Ureter (tissue), 1 donor: ENCODE results near the gene PRKAB1. TPM values are rescaled to one million over a fixed set of nuclear protein-coding genes. Genes with fewer than 3 reads are reported as not detected.
"Not testable (repeated sequence)": the region's sequence is repeated elsewhere in the genome, so short reads cannot be mapped to it uniquely, and the experiment has no call there.

Experiments
- DNase-seq: peaks from one replicate; pipeline ENCODE4 v3.0.0-alpha.2; 2020; ENCODE audit warnings: low spot score
- total RNA-seq: library from RNA; stranded (reverse); gene quantifications from one replicate; pipeline ENCODE4 v1.2.4, GENCODE V29; 2023
- donor health status: DM: yes; HTN: yes; CAD: no.

The PRKAB1 gene, protein sequence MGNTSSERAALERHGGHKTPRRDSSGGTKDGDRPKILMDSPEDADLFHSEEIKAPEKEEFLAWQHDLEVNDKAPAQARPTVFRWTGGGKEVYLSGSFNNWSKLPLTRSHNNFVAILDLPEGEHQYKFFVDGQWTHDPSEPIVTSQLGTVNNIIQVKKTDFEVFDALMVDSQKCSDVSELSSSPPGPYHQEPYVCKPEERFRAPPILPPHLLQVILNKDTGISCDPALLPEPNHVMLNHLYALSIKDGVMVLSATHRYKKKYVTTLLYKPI
- total RNA-seq, result 72.3 TPM

DNA sequence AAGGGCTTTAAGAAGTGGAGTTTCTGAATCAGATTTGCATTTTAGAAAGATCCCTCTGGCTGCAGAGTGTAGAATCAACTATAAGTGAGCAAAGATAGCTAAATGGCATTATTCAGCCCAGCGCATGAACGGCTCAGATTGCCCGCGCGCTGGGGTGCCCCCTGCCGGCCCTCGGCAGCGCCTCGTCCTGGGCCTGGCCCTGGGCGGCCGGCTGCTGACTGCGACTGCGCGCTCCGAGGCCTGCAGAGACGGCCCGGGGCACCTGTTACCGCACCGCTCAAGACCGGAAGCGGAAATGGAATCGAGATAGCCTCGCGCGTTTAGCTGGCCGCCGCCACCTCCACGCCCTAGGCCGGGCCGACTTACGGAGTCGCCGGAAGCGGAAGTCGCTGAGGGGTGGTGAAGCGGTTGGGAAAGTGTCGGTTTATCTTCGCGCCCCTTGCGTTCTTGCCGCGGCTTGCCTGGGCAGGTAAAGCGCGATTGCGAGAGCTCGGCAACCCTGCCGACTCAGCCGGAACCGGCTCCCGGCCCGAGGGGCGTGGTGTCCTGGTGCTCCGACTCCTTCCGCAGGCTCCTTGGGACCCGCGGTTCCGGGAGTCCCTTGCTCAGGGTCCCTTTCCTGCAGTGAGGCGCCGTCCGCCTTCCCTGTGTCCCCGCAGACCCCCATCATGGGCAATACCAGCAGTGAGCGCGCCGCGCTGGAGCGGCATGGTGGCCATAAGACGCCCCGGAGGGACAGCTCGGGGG, at the start of gene PRKAB1:
Gene PRKAB1, plus strand, starts transcription at position 557 of the 747 bp plus-strand sequence. Its CDS starts 112 bp downstream, at position 669.
- peak; percentile 96 for DNase-seq

DNA sequence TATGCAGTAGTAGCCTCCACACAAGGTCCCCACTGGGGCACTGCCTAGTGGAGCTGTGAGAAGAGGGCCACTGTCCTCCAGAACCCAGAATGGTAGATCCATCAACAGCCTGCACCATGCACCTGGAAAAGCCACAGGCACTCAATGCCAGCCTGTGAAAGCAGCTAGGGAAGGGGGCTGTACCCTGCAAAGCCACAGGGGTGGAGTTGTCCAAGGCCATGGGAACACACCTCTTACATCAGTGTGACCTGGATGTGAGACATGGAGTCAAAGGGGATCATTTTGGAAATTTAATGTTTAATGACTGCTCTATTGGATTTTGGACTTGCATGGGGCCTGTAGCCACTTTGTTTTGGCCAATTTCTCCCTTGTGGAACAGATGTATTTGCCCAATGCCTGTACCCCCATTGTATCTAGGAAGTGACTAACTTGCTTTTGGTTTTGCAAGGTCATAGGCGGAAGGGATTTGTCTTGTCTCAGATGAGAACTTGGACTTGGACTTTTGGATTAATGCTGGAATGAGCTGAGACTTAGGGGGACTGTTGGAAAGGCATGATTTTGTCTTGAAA, 49.5 kb upstream of the PRKAB1 start:
- DNase-seq, result not testable (repeated sequence)

DNA sequence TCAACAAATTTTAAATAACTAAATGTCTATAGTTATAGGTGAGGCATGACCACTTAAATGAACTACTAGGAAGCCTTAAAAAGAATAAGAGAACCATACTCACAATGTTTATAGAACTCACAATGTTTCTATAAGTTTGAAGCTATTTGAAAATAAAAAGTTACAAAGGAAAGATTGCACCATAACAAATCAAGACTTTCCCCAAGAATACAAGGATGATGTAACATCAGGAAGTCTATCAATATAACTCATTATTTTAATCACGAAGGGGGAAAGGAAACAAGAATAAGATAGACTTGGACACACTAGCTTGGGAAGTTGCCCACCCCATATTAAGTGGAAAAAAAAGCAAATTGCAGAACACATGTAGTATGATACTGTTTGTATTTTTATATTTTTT, 47.4 kb upstream of the PRKAB1 start:
- DNase-seq, result no peak

DNA sequence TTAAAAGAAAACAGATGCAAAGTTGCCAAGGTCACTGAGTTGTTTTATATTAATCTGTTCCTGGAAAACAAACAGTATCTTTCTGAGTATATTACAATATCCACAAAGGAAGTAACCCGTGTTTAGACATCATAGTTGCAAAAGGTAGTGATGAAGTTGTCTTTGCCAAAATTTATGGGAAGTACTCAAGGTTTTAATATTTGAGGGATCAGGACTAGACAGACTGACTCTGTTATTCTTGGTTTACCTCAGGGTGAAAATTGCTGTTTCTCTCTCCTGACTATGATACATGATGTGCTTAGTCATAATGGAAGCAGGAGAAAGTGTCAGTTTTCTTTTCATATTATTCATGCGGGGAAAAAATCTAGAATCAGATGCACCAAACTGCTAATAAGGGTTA, 46.1 kb upstream of the PRKAB1 start:
- DNase-seq, result no peak

DNA sequence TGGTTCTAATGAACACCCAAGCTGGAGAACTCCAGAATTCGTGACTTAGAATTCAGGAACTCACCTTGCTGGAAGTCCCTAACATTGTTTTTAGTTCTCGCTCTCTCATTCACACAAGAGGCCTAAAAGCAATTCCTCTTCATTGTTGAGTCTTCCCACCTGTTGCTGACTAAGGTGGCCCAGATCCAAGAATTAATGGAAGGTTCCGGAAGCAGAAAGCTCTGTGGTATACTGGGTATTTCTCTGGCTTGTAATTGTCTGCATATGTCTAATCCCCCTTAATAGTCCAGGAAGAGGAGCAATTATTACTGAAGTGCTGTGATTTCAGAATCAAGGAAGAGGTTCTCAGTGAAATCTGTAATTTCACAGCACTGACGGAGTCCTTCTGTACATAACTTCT, 43.0 kb upstream of the PRKAB1 start:
- DNase-seq, result no peak

DNA sequence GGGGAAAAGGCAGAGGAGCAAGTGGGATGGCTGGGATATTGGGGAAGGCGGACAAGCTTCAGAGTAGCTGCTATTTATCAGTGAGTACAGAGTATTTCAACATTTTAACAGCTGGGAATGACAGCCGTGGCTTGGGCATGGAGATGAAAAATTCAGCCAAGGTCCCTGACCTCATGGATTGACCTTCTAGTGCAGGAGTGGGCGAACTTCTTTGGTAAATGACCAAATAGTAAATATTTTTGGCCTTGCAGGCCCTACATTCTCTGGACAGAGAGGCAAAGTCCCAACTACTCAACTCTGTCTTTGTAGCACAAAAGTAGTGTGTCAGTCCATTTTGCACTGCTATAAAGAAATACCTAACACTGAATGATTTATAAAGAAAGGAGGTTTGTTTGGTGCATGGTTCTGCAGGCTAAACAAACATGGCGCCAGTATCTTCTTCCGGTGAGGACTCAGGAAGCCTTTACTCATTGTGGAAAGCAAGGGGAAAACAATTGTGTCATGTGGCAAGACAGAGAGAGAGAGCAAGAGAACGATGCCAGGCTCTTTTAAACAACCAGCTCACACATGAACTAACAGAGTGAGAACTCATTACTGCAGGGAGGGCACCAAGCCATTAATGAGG, 40.8 kb upstream of the PRKAB1 start:
- DNase-seq, result no peak

DNA sequence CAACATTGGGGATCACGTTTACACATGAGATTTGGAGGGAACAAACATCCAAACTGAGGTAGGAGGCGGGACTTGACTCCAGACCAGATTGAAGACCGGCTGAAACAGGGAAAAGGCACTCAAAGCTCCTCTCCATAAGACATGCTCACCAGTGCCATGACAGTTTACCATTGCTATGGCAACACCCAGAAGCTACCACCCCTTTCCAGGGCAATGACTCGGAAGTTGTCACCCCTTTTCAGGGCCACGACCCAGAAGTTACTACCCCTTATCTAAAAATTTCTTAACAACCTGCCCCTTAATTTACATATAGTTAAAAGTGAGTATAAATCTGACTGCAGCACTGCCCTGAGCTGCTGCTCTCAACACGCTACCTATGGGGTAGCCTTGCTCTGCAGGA, 40.2 kb upstream of the PRKAB1 start:
- no peak for DNase-seq

DNA sequence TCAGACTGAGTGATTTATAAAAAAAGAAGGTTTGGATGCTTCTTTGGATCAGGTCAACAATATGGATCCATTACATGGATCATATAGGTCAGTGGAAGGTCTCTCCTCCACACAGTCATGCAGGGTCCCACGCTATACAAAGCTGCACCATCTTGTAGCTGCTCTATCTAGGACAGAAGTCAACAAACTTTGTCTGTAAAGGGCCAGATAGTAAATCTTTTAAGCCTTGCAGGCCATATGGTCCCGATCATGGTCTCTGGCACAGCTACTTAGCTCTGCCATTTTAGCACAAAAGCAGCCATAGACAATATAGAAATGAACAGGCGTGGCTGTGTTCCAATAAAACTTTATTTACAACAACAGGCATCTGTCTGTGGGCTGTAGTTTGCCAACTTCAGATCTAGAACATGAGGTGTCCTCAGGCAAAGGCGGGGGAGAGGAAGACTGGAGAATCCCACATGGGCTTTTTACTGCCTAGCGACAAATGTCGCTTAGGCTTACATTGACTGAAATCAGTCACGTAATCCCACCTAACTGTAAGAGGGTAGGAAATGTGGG, 37.6 kb upstream of the PRKAB1 start:
- no peak for DNase-seq

DNA sequence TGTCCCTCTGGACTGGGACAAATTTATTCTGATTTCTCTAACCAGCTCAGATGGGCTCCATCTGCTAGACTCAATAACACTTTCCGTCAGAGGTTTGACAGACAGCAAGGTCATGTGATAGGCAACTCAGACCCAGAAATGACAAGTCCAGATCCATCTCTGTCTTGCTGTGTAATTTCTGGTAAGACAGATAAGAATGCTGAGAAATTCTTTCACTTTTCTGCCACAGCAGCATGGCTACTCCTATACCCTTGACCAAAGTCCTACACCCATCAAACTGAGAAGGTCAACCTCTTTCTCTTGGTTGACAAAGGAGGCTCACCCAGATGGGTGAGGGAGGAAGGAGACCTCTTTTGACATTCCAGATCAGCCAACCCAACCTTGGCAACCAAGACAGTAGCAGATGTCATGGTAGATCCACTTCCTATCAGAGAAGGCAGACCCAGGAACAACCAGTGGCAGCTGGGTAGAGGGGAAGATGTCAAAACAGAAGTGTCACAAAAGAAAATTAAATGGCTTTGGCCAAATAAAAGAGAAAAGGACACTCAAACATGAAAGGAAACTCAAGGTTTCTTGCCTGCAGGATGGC, 36.9 kb upstream of the PRKAB1 start:
- no peak for DNase-seq

DNA sequence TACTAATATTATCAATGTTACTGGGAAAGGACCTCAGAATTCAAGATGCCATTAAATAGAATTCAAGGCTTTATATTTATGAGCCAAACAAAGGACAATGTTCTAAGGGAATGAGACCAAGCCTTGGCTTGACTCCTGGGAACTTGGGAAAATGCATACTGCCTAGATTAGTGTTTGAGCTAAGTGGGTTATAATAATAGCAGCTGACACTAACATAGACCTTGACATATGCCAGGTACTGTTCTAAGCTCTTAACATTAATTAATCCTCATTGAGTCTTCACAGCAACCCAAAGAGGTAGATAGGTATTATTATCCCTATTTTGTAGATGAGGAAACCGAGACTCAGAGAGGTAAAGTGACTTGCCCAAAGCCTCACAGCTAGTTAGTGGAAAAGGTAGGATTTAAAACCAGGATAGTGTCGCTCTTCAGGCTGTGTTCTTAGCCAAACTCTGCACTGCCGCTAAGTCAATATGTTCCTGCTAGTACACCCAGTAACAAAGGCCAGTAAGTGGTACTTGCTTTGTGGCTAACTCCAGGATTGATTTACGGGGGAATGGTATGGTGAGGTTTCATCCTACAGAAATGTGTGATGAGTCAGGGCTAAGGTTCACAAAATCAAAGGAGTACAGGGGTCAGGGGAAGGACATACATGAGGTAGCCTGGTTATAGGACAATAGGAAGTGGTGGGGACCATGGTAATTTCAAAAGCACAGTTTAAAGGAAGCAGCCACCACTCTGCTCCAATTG, 35.8 kb upstream of the PRKAB1 start:
- no peak for DNase-seq

DNA sequence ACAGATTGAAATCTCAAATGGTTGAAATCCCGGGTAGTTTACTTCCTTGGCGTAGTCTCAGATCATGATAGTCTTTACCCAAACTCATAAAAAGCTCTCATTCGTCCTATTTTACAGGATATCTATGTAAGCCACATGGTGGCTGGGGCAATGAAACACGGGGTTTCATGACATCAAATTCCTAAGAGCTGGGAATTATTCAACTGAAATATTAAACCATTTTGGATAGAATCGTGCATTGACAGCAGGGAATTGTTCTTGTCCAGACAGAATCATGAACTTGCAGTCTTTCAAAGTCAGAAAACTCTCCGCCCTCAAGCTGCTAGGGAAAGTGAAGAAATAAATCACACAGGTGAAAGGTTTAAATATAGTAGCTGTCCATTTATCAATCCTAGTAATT, 33.2 kb upstream of the PRKAB1 start:
- no peak for DNase-seq

DNA sequence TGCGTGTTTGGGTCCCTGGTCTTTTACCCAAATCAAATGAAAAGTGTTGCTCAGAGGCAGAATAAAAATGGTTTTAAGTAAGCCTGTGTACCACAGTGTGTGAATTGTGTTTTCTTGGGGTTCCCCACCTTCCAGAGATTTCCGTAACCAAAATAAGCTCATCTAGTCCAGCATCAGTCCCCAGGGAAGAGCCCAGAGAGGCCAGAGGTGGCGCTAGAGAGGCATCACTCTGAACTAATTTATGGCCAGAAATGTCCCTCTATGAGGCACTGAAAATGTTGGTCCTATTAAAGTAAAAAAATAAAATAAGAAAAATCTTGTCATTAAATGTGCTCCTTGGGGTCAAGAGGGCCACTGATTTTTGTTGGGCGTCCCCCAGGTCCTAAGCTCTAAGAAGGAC, 24.9 kb upstream of the PRKAB1 start:
- no peak for DNase-seq

DNA sequence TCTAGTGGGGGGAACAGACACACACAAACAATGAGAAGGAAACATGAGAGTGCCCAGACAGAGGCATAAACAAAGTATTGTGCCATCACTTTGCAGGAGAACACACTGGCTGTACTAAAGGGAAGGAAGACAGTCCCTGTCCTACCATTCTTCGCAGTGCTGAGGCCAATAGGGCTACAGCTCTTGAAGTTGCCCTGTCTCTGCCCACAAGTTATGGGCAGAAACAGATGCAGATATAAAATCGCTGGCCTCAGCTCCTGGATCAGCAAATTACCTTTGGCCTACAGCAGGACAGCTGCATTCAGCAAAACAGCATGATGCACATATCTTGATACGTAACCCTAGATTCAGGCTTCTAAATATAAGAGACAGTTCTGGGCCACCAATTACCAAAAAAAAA, 23.0 kb upstream of the PRKAB1 start:
- no peak for DNase-seq

DNA sequence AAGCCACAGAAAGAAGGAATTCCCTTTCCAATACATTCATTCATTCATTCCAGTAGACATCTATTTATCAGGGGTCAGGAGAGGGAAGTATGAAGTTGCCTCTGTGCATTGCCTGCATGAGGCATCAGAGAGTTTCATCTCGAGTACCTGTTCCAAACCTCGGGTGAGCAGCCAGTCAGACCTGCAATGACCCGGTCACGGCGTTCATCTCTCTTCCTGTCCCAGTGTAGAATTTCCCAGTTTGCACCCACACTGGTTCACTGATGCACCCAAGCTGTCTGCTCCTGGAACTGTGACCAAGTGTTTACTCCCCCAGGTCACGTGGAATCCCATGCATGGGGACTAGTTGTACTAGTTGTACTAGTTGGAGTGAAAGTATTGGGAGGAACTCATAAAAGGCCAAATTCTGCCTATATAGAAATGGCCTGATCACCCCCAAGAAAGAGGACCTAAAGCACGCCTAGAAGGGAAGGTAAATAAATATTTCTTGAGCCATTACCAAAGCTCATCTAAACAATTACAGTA, 22.3 kb upstream of the PRKAB1 start:
- no peak for DNase-seq

DNA sequence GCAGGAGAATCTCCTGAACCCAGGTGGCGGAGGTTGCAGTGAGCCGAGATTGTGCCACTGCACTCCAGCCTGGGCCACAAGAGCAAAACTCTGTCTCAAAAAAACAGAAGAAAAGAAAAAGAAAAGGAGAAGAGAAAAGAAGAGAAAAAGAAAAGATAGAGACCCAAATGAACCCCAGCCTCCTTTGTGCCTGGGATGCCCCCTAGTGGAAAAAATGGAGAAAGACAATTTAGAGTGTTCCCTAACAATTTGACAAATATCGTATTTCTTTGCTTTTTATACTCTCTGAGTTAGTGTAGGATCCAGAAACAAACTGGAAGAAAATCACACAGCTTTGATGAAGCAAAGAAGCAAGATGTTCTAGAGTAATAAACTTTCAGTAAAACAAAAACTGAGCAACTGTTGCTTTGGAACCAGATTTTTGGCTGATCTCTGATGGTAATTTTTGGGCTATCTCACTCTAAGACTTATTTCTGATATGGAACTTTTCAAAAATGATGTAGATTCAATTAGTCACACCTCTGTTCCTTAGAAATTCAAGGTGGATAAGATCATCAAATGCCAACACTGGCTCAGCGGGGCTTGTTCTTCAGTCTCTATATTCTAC, 18.6 kb upstream of the PRKAB1 start:
- no peak for DNase-seq

DNA sequence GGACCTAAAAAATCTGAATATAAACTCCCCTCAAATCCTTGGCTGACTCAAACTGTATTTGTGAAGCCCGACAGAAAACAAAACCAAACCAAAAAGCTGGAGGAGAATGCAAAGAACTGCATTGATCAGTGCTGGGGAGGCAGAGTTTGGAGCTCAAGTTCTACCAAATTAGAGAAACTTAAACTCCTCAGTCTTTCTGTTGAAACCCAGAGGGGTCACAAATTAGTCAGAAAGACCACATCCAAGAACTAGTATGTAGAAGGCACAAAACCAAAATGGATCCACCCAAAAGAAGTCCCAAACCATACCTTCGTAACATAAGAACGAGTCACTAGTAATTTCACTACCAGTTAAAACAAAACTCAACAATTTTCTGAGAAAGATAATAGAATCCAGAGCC, 15.3 kb upstream of the PRKAB1 start:
- no peak for DNase-seq

DNA sequence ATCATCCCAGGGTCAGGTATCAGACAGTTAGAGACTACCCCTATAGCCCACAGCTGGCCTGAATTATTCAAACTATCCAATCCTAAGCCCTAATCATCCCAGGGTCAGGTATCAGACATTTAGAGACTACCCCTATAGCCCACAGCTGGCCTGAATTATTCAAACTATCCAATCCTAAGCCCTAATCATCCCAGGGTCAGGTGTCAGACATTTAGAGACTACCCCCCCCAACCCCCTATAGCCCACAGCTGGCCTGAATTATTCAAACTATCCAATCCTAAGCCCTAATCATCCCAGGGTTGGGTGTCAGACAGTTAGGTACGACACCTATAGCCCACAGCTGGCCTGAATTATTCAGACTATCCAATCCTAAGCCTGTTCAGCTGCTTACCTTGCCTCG, 10.9 kb upstream of the PRKAB1 start:
- not testable (repeated sequence) for DNase-seq

DNA sequence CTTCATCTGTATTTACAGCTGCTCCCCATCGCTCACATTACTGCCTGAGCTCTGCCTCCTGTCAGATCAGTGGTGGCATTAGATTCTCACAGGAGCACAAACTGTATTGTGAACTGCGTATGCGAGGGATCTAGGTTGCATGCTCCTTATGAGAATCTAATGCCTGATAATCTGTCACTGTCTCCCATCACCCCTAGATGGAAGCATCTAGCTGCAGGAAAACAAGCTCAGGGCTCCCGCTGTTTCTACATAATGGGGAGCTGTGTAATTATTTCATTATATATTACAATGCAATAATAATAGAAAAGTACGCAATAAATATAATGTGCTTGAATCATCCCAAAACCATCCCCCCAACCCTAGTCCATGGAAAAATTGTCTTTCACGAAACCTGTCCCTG, 9.8 kb upstream of the PRKAB1 start:
- DNase-seq, result not testable (repeated sequence)

DNA sequence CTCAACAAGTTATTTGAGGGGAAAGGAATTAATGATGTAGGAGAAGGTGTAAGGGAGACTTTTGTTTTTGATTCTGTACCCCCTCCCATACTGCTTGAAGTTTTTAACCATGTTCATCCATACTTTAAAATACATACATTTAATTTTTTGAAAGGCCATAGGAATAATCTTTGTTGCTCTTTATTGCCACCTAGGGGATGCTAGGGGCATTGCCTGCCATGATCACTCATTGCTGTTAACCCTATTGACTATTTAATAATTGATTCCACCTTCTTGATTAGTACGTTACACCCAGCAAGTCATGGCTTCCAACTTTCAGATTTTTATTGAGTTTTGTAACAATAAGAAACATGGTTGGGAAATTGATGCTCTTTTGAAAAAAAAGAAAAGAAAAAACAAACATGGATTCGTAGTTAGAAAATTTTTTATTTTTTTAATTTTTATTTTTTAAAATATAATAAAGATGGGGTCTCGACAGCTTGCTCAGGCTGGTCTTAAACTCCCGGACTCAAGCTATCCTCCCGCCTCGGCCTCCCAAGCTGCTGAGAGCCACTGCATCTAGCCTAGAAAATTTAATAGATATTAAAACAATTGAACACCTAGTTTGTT, 8.5 kb upstream of the PRKAB1 start:
- no peak for DNase-seq

DNA sequence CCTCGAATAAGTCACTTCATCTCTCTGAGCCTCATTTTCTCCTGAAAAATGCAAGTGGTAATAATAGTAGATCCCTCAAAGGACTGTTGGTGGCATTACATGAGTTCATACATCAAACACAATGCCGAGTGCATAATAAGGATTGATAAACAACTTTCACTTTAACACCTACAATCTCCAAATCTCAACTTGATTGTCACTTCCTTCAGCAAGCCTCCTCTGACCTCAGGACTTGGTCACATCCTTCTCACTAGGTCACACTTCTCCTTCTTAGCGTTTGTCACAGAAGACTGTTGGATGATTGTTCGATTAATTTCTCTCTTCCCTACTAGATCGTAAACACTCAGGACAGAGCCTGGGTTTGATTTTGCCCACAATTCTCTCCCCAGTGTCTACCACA, 7.9 kb upstream of the PRKAB1 start:
- no peak for DNase-seq
